Measurements from ENCODE around the gene IGSF9.

Gene IGSF9

GRCh38 chr1:159945483-159946241, at the start of gene IGSF9:
Gene IGSF9, minus strand, starts transcription at chr1:159945613. Its CDS starts 2,159 bp downstream, at chr1:159943454.
- DNase-seq = peak; percentile 66

GRCh38 chr1:159994896-159995295, 49.5 kb upstream of the IGSF9 start:
- no peak for DNase-seq

- no peak for DNase-seq
These were observed 48.5 kb upstream of the IGSF9 start for GRCh38 chr1:159993911-159994310.

- DNase-seq = no peak
These were observed 46.7 kb upstream of the IGSF9 start for GRCh38 chr1:159992161-159992560.

DNA sequence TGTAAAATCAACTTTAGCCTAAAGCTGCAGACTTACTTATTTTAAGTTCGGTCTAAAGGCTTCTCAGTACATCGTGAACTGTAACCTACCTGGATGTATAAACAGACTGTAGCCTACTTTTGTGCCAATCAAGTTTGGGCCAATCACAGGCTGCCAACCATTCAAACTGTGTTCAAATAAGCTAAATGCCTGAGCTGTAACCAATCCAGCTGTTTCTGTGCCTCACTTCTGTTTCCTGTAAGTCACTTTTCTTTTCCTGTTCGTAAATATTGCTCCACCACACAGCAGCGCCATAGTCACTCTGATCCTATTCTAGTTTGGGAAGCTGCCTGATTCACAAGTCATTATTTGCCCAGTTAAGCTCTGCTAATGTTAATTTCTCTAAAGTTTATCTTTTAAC, 46.1 kb upstream of the IGSF9 start:
- no peak for DNase-seq

- DNase-seq = no peak
These were observed 44.6 kb upstream of the IGSF9 start for GRCh38 chr1:159990005-159990404.

DNA sequence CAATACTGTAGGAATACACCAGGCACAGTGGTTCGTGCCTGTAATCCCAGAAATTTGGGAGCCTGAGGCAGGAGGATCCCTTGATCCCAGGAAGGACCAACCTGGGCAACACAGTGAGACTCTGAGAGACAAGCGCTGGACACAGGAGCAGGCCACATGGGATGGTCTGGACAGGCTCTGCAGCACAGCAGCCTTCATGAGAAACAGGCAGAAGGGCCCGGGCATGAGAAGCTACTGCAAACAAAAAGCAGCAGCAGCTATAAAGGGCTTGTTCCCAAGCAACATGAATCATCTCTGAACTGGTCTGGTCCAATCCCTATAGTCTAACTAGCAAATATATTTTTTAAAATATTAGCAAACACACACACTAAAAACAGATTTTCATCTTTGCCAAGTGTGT, 44.2 kb upstream of the IGSF9 start:
- DNase-seq = no peak

- DNase-seq = no peak
These were observed 42.6 kb upstream of the IGSF9 start for GRCh38 chr1:159988006-159988405.

DNA sequence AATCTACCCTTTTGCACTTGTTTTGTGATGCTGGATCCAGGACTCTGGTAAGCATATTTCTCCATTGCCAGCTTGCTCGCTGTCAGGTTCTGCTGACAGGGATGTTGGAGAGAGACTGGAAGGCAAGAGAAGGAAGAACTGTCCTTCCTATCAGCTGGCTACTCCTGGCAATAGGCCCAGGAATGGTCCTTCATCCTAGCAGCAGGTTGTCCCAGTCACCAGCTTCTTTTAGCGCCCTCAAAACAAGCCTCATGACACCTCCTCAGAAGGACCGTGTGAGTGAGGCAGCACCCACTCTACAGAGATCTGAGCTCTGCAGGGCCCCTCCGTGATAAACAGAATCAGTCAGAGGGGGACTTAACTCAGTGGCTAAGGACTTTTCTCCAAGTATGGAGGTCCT, 41.8 kb upstream of the IGSF9 start:
- no peak for DNase-seq

DNA sequence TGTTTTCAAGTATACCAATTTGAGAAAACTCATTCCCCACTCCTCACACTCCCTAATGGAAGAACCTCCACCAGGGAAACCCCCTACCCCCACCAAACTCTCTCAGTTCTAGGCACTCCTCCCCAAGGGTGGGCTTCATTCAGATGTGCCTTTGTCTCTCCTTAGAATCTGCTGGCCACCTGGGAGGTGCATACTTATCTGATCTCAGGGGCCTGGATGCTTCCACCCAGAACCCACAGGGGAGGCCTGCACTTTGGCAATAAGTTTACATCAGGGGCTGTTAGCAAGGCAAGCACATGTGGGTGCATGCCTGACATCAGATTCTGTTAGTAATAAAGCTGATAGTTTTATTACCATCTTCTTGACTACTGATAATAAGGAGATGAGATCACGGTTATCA, 41.1 kb upstream of the IGSF9 start:
- DNase-seq = no peak

DNA sequence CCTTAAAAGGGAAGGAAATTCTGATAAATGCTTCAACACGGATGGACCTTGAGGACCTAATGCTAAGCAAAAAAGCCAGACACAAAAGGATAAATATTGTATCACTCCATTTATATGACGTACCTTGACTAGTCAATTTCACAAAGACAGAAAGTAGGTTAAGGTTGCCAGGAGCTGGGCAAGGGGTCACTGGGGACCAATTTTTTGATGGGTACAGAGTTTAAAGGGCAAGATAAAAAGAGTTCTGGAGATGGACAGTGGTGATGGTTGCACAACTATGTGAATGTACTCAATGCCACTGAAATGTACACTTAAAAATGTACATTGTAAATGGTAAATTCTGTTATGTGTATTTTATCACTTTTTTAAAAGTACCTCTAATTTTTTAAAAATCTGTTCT, 40.7 kb upstream of the IGSF9 start:
- DNase-seq = no peak

- no peak for DNase-seq
These were observed 40.1 kb upstream of the IGSF9 start for GRCh38 chr1:159985473-159985872.

GRCh38 chr1:159983681-159984080, 38.3 kb upstream of the IGSF9 start:
- DNase-seq = no peak

DNA sequence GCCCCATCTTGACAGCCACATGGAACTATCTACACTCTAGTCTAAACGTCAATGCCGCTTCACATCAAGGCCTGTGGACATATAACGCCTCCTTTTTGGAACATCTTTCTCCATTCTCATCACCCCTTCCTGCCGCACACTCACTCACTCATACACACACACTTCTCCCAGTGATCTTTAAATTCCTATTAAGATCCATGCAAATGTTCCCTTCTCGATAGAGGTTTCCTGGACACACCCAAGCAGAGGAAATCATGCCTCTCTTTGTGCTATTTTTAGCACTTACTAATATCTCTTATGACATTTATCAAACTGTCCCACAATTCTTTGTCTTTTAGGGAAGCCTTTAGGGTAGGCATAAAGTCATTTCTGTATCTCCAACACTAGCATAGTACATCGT, 36.9 kb upstream of the IGSF9 start:
- no peak for DNase-seq

GRCh38 chr1:159981351-159982055, 36.1 kb upstream of the IGSF9 start:
- no peak for DNase-seq

GRCh38 chr1:159980786-159981185, 35.4 kb upstream of the IGSF9 start:
- DNase-seq = no peak

DNA sequence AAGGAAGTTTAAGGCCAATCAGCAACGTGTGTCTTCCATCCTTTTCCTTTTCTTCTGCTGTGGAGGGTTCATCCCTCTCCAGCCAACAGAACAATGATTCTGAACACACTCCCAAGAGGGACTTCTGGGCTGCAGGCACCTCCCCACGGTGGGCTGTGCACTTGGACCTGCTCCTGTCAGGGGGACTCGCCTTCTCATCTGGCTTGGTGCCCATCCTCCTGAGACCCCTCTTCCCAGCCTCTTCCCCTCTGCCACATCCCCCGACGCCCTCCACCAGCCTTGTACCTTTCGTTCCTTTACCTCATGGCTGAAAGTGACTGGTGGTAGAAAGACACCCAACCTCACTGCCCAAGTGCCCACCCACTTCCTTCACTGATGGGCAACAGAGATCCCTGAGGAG, 34.7 kb upstream of the IGSF9 start:
- DNase-seq = no peak

- no peak for DNase-seq
These were observed 33.8 kb upstream of the IGSF9 start for GRCh38 chr1:159979257-159979656.

DNA sequence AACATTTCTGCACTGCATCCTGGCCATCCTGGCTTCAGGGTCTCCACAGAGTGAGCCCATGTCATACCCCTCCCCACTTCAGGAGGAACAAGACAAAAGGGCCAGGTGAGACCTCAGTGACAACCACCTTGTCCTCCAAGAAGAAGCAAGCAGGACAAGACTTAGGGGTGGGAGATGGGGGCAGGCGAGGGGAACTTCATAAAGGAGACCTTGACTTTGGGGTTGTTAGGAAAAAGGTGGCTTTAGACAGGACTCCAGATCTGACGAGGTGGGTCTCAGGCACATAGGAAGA, 32.6 kb upstream of the IGSF9 start:
- no peak for DNase-seq

DNA sequence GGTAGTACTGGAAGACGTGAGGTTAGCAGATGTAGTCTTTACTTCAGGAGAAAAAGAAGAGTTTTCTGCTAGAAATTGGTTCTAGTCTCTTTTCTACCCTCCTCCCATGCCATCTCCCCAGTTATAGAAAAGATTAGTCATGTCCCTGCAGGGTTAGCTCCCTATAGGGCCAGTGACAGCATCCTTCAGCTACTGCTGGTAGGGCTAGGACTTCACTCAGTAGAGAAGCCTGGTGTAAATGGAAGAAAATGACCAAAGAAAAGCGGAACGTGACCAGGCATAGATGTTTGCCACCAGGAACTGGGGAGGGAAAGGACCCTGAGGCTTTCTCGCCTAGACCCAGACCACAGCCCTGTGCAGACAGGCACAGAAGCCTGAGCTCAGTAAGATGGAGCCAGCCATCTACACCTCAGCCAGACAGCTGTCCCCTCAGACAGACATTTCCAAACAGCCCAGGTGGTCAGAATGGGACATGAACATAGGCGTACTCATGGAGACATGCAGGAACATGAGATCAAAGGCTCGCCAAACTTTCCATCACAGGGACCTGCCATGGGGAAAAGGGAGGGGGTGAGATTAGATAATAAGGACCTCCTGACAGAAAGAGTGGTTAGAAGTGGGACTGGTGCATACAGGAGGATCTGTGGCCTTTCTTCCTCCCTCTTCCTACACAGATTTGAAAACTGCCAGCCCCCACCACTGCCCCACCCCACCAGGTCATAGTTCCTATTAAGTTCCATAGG, 32.1 kb upstream of the IGSF9 start:
- no peak for DNase-seq

DNA sequence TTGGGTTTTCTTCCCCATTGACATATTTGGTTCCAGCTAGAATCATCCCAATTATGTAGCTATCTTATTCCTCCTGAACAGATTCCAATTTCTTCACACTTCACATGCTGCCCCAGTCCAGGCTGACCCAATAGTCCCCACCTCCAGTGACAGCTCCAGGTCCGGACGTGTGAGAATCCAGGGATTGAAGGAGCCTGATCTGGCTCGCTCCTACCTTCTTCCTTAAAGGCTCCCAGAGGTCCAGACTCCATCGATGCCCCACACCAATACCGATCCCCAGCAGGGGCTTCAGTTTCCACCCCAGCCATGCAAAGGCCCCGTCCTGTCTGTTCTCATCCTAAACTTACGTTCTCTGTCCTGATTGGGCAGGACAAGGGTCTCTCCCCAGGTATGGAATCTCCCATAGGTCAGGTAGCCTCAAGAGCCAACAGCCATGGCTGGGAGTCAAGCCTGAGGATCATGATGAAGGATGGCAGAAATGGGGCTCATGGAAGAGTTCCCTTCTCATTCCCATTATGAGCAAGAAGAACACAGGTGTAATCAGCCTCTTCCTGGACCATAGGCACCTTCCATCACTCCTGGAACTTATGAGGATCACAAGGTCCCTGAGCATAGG, 29.0 kb upstream of the IGSF9 start:
- no peak for DNase-seq

GRCh38 chr1:159973350-159973940, 28.0 kb upstream of the IGSF9 start:
- no peak for DNase-seq
